Erythroblast (primary cell): ENCODE measurements around the gene ZNF586.

ENCODE experiments used
- GATA1 ChIP-seq: IDR thresholded peaks from 2 replicates; pipeline ENCODE4 v1.6.1; 2011; ENCODE audit warnings: low read depth, mild to moderate bottlenecking, control low read depth, low read length, moderate library complexity
- POLR2A ChIP-seq: IDR thresholded peaks from 2 replicates; pipeline ENCODE4 v1.6.1; 2011; ENCODE audit warnings: mild to moderate bottlenecking, low read length

GRCh38 chr19:57755031-57755430 lies 14.4 kb upstream of the ZNF586 start:
- TF ChIP-seq POLR2A = no peak
- TF ChIP-seq GATA1 = no peak
